Transverse colon (tissue), 4 donors: Measurements from ENCODE around the gene FMO2. TPM values are rescaled to one million over a fixed set of nuclear protein-coding genes. Genes with fewer than 3 reads are reported as not detected.
"Not testable (repeated sequence)": the region's sequence is repeated elsewhere in the genome, so short reads cannot be mapped to it uniquely, and the experiment has no call there.

ENCODE experiments used
- DNase-seq: peaks from one replicate; pipeline ENCODE4 v3.0.0-alpha.2; 2019
- H3K27ac ChIP-seq, 4 donors: fragments of 200-600 bp; sonication (generic); 2 replicates each; pipeline ENCODE4 v1.5.1; 2016 to 2018; ENCODE audit warnings: inconsistent platforms in 4 of 4
- H3K27me3 ChIP-seq: fragments of 200-600 bp; sonication (generic); 2 replicates; pipeline ENCODE4 v1.5.1; 2017; ENCODE audit warnings: inconsistent platforms
- H3K36me3 ChIP-seq, 4 donors: fragments of 200-600 bp; sonication (generic); 2 replicates each; pipeline ENCODE4 v1.5.1; 2017 to 2019; ENCODE audit warnings: inconsistent platforms in 4 of 4
- H3K4me1 ChIP-seq, 4 donors: fragments of 200-600 bp; sonication (generic); 2 replicates each; pipeline ENCODE4 v1.5.1; 2017 to 2020; ENCODE audit warnings: inconsistent platforms in 4 of 4
- H3K4me3 ChIP-seq, 4 donors: fragments of 200-600 bp; sonication (generic); 1 replicate in 1 of 4; 2 replicates in 3 of 4; pipeline versions ENCODE4 v1.5.1 to v1.6.1; 2017 to 2019; ENCODE audit warnings: inconsistent platforms in 4 of 4
- H3K9me3 ChIP-seq, 2 donors: fragments of 200-600 bp; sonication (generic); 2 replicates each; pipeline ENCODE4 v1.5.1; 2017 to 2019; ENCODE audit warnings: inconsistent platforms in 2 of 2
- CTCF ChIP-seq, 5 experiments: fragments of 200-600 bp in 3 of 5; fragments of 450-650 bp in 2 of 5; sonication (generic) in 3 of 5; IDR thresholded peaks; 1 replicate in 2 of 5; 2 replicates in 3 of 5; pipeline ENCODE4 v1.5.1; 2016 to 2017; ENCODE audit warnings: antibody characterized with exemption in 5 of 5, inconsistent platforms in 3 of 5, mild to moderate bottlenecking in 2 of 5, moderate library complexity in 1 of 5
- EP300 ChIP-seq: sonication (generic); formaldehyde crosslinking; IDR thresholded peaks from one replicate; pipeline ENCODE4 v1.6.1; 2017; ENCODE audit warnings: antibody characterized with exemption, low read depth
- POLR2A ChIP-seq: fragments of 450-650 bp; IDR thresholded peaks from one replicate; pipeline ENCODE4 v1.6.1; 2016; ENCODE audit warnings: antibody characterized with exemption, mild to moderate bottlenecking, moderate library complexity
- POLR2AphosphoS5 ChIP-seq, 3 donors: sonication (generic); formaldehyde crosslinking; IDR thresholded peaks; one replicate each; pipeline ENCODE4 v1.6.1; 2016; ENCODE audit warnings: antibody characterized with exemption in 3 of 3
- WGBS, 2 donors: methylation state at CpG; one replicate each; pipeline ENCODE4 v1.1.5; 2018; ENCODE audit warnings: low coverage in 1 of 2; 5-methylcytosine and 5-hydroxymethylcytosine counted together
- in situ Hi-C, 4 donors: fragments of 200-750 bp; cut with MboI; loops; one replicate each; pipeline versions ENCODE4 v1.15.0 to v1.15.1; 2017; ENCODE audit warnings: low sequenced_read_pairs in 3 of 4, low pct_ligation_motif_present in 1 of 4, low pct_unique_long_range_greater_than_20kb in 1 of 4
- intact Hi-C: fragments of 100-400 bp; cut with DNase I; formaldehyde crosslinking; loops from one replicate; pipeline ENCODE4 v1.15.1; 2023; ENCODE audit warnings: low total_unique reads
- total RNA-seq, 4 donors: library from RNA; depleted of rRNA; stranded (reverse); fragments of >200 nt; gene quantifications; one replicate each; pipeline ENCODE4 v1.1.0, GENCODE V29; 2016

FMO2 gene
- total RNA-seq, 4 donors from 2014 or later = 3.0 to 12.5 (median 4.9) TPM; not detected in 1

- intact Hi-C loops (no loop called here), in situ Hi-C loops (loop anchor here in 1 of 4 donors (10.0 kb wide), 1 partner anchor 136 kb away; no protein-coding TSS in a partner anchor)
- no peak for TF ChIP-seq EP300
- DNase-seq = no peak
- Histone ChIP-seq H3K27me3 (no peaks in the 10 kb centered on the region), H3K4me3 (no peak overlapping the region), H3K4me1 (peaks cover 4 to 18% (median 11%) of the 10 kb centered on the region in 4 donors), H3K27ac (peak overlapping the region; percentile 30 to 45 (median 32)), H3K9me3 (no peaks in the 10 kb centered on the region), H3K36me3 (no peaks in the 10 kb centered on the region)
- 68 to 71% methylated on average over 11 of the region's 11 CpGs for WGBS, 2 donors
Measured at GRCh38 chr1:171220581-171221054, 35.5 kb downstream of the FMO2 start.

DNA sequence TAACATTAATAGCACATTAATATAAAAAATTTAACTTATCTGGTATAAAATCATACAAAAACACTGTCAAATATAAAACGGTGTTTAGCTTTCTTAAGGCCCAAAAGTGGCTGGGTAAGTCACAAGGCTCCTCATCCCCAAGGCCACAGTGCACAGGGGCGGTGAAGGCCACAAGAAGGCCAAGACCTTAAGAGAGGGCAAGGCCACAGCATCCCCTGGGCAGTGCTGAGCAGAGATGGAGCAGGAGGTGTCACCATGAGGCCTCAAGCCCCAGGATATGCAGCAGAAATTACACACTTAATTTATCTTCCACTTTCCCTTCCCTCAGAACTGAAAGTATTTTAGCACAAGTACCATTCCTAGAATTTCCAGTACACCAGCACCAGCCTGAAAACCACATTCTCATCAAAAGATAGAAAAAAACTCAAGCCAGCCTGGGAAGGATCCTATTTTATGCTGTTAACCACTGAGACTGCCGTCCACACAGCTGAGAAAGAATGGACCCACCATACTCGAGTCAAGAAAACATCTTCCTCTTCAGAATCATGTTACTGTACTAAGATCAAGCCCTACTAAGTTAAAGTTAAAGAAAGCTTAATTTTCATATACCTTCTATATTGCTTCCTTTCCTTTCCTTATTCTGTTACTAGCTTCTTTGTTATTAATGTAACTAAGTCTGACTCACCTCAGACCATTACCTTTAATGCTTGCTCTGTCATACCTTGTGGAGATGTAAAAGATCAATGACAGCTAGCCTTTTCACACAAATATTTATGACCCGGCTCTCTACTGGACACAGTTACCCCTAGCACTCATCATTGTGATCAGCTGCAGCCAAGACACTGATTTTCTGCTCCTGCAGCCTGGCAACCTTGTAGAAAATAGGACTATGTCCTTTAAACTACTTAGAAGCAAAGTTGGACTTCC lies 36.8 kb downstream of the FMO2 start:
- Histone ChIP-seq H3K9me3 (no peaks in the 10 kb centered on the region), H3K27ac (peak overlapping the region in 1 of 4 donors; percentile 48), H3K27me3 (no peaks in the 10 kb centered on the region), H3K4me3 (no peak overlapping the region), H3K36me3 (no peaks in the 10 kb centered on the region), H3K4me1 (peaks cover 4 to 18% (median 11%) of the 10 kb centered on the region in 4 donors)
- in situ Hi-C loops = loop anchor here in 1 of 4 donors (10.0 kb wide), 1 partner anchor 137 kb away; no protein-coding TSS in a partner anchor
- 58 to 62% methylated on average over 2 to 5 of the region's 5 CpGs for WGBS, 2 donors
- TF ChIP-seq CTCF (IDR thresholded peaks at IDR 0.05) (no peak), POLR2A (no peak), EP300 (no peak)
- intact Hi-C loops = no loop called here
- no peak for DNase-seq

- TF ChIP-seq POLR2AphosphoS5 (IDR thresholded peaks at IDR 0.05) (no peak), CTCF (IDR thresholded peaks at IDR 0.05) (no peak), POLR2A (no peak), EP300 (no peak)
- H3K4me3 ChIP-seq = no peak overlapping the region
- H3K4me1 ChIP-seq = peaks cover 4 to 18% (median 11%) of the 10 kb centered on the region in 4 donors
- no peaks in the 10 kb centered on the region for H3K36me3 ChIP-seq
- 74 to 76% methylated on average over 5 of the region's 5 CpGs for WGBS, 2 donors
- H3K27me3 ChIP-seq = no peaks in the 10 kb centered on the region
- intact Hi-C loops (no loop called here), in situ Hi-C loops (loop anchor here in 1 of 4 donors (10.0 kb wide), 1 partner anchor 138 kb away; no protein-coding TSS in a partner anchor)
- H3K9me3 ChIP-seq = no peaks in the 10 kb centered on the region
- H3K27ac ChIP-seq = no peak overlapping the region
- DNase-seq = no peak
Measured at GRCh38 chr1:171222936-171223335, 37.8 kb downstream of the FMO2 start.

DNA sequence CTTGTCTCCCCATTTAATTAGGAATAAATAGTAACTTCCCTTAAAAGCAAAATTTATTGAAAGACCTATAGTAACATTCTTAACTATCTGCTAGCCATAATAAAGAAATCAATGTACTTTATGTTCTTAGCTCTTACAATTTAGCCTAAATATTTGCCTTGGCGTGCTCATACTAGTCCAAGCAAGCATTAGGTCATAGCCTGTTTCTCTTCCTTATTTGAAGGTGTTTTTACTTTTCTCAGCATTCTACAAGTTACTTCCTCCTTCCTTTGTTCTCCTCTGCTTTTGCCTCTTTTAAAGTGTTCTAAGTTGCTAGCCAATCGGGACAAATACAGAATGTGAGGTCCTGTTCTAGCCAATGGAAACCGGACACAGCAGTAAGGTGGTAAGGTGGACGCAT lies 39.2 kb downstream of the FMO2 start:
- peaks cover 4 to 12% (median 9%) of the 10 kb centered on the region in 4 donors for H3K4me1 ChIP-seq
- peak overlapping the region in 3 of 4 donors; percentile 8 to 45 (median 17) for H3K27ac ChIP-seq
- H3K36me3 ChIP-seq, intact Hi-C loops, DNase-seq, H3K4me3 ChIP-seq, H3K9me3 ChIP-seq, H3K27me3 ChIP-seq: not testable (repeated sequence)
- 59 to 73% methylated on average over 3 to 4 of the region's 4 CpGs for WGBS, 2 donors
- in situ Hi-C loops = loop anchor here in 1 of 4 donors (10.0 kb wide), 1 partner anchor 139 kb away; no protein-coding TSS in a partner anchor

- Histone ChIP-seq H3K27me3 (no peaks in the 10 kb centered on the region), H3K9me3 (no peaks in the 10 kb centered on the region), H3K36me3 (no peaks in the 10 kb centered on the region), H3K4me3 (no peak overlapping the region), H3K27ac (no peak overlapping the region), H3K4me1 (peaks cover 0 to 5% (median 0%) of the 10 kb centered on the region in 4 donors)
- TF ChIP-seq CTCF (IDR thresholded peaks at IDR 0.05) (peak; percentile 68 to 80 (median 71)), EP300 (no peak)
- intact Hi-C loops (loop anchor here (2.0 kb wide), 1 partner anchor 146 kb away; no protein-coding TSS in a partner anchor), in situ Hi-C loops (loop anchor here in 2 of 4 donors (10.0 to 25.0 kb wide), 2 partner anchors 142 to 265 kb away; no protein-coding TSS in a partner anchor)
- DNase-seq = peak; percentile 47
- WGBS, 2 donors = 55 to 76% methylated on average over 1 of the region's 1 CpG
Measured at GRCh38 chr1:171226747-171227370, 41.8 kb downstream of the FMO2 start.
